Stimulated activated CD8-positive, alpha-beta memory T cell treated with anti-CD3 and anti-CD28 coated beads, Interleukin-2, amount 100 ng/mL, for 1 hour (primary cell): ENCODE measurements around the gene GMPPB.

ENCODE experiments used
- DNase-seq, 2 donors: peaks; one replicate each; pipeline ENCODE4 v3.0.0-alpha.2; 2020; ENCODE audit warnings: low read depth in 2 of 2

The GMPPB gene

DNA sequence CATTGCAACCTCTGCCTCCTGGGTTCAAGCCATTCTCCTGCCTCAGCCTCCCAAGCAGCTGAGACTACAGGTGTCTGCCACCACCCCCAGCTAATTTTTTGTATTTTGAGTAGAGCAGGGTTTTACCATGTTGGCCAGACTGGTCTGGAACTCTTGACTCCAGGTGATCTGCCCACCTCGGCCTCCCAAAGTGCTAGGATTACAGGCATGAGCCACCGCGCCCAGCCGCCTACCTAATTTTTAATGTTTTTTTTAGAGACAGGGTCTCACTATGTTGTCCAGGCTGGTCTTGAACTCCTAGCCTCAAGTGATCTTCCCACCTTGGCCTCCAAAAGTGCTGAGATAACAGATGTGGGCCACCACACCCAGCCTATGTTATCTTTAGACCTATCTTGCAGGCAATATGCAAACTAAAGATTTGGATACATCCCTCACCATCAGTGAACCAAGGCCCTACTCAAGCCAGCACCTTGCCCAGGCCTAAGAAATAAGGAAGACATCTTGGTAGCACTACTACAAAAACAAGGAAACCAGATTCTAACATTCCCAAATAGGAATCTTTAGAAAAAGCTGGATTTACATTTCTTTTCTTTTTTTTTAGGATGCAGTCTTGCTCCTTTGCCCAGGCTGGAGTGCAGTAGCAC, 6.3 kb upstream of the GMPPB start:
- DNase-seq = no peak

DNA sequence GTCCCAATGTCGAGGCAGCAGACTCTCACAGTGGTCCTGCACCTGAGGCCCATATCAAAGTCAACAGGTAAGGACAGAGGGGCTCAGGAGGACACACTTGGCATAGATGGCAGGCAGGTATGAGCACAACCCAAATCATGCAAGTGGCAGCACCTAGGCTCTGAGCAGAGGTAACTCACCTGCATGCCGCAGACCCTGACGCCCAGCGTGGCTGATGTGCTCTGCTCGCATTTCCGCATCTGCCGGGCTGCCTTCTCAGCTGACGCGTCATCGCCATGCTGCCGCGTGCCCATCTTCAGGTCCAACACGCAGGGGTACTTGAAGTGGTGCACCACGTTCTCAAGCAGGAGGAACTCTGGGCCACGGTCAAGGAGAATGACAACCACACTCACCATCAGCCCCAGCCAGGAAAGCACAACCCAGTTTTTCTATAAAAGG, 4.2 kb upstream of the GMPPB start:
- DNase-seq = no peak

DNA sequence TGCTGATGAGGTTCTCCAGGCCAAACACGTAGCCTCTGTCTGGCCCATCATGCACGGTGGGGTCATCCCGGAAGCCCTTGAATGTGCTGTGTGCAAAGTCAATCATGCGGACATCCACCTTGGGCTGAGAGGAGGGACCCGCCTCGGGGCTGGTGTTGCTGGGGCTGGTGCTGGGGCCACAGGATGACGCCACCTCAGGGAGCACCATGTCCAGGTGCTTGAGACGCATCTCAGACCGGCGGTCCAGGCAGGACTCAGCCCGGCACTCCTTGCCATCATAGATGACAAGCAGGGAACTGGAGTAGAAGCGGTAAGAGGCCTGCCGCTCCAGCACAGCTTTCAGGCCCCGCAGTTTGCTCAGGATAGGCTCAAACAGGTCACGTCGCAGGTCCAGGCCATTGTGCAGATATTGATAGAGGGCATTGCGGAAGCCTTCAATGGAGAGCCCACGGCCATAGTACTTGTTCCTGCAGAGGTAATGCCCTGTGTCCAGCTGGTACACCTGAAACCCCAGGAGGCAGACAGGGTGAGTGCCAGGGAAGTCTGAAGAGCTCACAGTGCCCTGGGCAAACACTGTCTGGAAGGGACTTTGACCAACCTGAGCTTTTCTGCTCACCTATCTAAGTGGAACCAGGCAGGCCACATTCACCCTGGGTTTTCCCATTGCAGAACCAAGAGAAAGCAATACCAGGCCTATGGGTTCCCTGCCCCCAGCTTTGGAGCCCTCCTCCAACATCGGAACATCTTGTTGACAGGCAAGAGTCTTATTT, 3.6 kb upstream of the GMPPB start:
- no peak for DNase-seq

GRCh38 chr3:49725906-49726681, 2.3 kb upstream of the GMPPB start:
- DNase-seq = no peak

DNA sequence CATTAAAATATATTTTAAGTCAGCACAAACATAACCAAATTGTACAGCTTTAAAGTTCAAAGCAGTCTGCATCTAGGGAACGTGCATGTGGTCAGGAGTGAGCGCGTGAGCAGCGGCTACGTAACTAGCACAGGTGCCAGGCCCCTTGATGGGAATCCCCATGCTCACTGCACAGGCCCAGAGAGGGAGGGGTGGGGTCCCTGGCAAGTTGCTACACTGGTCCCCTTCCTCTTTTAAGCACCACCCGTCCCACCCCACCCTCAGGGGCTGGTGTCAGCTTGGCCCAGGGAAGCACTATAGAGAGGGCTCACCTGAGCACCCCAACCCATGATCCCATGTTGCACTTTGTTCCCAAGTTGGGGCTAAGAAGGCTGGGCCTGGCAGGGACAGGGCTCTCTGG, 835 bp upstream of the GMPPB start:
- no peak for DNase-seq

DNA sequence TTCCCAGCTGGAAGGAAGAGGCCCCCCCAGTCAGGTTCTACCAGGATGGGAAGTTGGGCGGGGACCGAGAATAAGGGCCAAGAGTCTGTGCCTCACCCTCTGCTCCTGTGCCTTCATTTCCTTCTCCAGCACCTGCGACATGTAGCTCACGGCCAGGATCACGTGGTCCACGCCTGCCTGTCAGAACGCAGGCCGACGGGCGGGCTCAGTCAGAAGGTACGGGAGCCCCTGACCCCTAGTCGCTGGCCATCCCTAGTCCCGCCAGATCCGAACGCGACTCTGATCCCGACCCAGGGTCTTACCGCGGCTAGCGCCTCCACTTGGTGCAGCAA, 489 bp downstream of the GMPPB start:
- DNase-seq = no peak

GRCh38 chr3:49722896-49723295, 855 bp downstream of the GMPPB start:
- DNase-seq = no peak

DNA sequence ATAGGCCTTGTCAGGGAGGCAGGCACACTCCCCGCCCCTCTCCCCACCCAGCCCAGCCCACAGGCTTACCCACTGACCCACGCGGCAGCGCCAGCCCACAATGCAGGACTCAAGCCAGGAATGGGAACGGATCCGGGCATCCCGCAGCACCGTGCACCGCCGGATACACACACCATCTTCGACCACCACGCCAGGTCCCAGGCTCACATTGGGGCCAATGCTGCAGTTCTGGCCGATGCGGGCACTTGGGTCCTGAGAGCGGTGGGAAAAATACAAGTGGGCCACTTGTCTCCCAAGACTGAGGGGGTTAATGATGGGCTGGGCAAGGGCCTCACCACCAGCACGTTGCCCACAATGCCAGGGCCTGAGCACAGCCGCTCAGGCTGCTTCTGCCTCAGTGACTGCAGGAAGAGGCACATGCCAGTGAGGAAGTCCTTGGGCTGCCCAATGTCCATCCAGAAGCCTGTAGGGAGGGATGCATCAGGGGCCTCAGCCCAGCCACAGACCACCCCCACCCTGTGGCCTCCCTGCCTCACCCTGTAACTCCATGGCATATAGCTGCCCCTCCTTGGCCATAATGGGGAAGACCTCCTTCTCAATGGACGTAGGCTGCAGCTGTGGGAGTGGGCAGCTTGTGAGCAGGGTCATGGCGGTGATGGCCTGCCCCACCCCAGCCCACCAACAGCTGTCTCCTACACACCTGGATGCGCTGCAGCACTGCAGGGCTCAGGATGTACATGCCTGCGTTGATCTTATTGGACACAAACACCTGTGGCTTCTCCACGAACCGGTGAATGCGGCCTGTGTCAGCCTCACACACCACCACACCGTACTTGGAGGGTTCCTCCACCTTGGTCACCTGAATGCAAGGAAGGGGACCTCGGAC, 1.6 kb downstream of the GMPPB start:
- DNase-seq = no peak

DNA sequence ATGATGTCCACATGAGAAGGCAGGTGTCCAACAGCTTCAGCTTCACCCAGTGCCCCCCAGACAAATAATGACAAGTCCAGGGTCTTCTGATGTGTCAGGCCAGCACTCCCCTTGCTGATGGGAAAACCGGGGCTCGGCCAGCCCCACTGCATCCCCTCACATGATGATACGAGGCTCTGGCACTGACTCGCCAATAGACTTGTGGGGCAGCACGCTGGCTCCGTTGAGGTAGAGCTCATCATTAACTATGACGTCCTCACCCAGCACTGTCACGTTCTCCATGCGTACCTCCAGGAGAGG, 2.2 kb downstream of the GMPPB start:
- DNase-seq = no peak

GRCh38 chr3:49720855-49721595, 2.7 kb downstream of the GMPPB start:
- DNase-seq = no peak

DNA sequence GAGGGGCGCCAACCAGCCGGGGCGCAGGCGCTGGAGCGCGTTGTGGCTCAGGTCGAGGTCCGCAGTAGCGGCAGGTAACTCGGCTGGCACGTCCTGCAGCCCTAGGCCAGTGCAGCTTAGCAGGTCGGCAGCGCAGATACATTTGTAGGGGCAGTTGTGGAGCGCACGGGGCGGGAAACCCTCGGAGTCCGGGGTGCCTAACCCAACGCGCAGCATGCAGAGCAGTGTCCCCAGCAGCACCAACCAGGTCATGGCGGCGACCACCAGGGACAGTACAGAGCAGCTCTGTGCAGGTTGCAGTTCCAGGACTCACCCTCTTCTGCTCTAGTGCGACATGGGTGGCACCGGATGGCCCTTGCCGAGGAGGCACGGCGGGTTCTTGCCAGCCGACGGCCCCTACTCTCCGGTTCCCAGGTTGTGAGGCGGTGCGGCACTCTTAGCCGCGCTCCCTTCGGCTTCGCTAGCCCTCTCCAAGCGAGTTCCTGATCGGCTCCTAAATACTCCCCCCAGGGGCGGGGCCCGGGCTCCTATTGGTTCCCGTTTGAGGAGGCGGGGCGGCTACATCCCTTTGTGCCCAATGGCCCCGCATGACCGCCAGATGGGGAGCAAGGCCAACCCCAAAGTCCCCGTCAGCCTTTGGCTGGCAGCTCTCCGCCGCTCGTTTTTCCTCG, 4.4 kb downstream of the GMPPB start, which contains the start of gene AMIGO3:
AMIGO3 (minus strand) TSS at position 471 of the 671 bp plus-strand sequence; CDS start at position 252, 219 bp downstream.
- DNase-seq = peak; percentile 77 to 84

DNA sequence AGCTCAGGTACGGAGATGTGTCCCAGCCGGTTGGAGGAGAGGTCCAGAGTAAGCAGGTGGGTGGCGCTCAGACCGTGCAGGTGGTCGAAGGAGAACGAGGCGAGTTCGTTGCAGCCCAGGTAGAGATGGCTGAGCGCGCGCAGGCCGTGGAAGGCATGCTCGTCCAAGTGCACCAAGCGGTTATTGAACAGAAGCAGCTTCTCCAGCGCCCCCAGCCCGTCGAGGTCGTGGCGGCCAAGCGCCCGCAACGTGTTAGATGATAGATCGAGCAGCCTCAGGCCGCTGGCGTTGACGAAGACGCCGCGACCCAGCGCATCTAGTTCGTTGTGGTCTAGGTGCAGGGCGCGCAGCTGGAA, 4.9 kb downstream of the GMPPB start:
- DNase-seq = no peak

DNA sequence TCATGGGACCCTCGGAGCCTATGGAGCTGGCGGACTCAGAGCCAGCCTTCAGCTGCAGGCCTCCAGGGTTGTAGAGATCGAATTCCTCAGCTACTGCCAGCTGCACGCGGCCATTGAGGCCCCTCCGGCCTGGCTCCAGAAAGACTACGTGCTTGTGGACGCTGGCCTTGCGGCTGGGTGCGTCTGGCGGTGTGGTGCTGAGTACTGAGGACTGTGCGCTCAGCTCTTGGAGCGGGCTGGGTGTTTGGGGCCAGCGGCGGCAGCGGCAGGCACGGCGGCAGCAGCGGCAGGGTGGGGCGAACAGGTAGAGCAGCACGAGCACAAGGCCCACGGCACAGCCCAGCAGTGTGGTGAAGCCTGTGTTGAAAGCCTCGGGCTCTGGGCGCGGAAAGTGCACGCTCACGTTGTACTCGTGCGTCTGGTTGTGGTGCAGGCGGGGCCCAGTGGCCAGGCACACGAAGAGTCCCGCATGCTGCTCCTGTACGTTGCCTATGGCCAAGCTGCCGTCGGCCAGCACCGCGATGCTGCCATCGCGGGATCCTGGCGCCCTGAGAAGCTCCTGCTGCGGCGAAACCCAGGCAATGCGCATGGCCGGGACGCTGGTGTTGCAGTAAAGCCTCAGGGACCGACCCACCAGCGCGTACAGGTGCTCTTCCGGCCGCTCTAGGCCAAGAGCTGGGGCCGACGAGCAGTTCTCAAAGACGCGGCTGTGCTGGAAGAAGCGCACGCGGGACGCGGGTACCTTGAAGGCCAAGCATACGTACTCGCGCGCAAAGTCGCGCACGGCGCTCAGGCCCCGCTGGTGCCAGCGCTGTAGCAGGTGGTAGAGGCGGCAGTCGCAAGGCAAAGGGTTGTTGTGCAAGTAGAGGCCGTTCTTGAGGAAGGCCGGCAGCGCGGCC, 5.5 kb downstream of the GMPPB start:
- no peak for DNase-seq

GRCh38 chr3:49717211-49717958, 6.4 kb downstream of the GMPPB start:
- no peak for DNase-seq

DNA sequence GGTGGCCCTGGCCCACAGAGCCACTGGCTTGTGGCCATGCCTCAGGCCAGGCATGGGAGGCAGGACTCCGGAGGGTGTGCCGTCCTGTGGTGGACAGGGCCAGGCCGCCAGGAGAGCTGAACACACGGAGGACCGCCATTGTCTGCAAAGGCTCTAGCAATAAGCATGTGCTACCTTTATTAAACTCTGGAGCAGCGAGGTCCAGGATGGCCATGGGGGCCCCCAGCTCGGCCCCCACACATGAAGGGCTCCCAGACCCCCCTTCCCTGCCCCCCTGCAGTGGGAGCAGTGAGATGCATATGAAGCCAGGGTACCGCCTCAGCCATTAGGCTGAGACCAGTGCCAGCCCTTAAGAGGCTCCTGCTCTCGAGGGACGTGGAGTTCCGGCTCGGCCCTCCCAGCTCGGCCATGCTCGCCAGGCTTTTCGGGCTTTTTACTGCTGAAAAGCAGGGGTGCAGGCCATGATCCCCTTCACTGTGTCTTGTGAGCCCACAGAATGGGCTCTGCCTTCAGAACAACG, 7.0 kb downstream of the GMPPB start:
- no peak for DNase-seq

DNA sequence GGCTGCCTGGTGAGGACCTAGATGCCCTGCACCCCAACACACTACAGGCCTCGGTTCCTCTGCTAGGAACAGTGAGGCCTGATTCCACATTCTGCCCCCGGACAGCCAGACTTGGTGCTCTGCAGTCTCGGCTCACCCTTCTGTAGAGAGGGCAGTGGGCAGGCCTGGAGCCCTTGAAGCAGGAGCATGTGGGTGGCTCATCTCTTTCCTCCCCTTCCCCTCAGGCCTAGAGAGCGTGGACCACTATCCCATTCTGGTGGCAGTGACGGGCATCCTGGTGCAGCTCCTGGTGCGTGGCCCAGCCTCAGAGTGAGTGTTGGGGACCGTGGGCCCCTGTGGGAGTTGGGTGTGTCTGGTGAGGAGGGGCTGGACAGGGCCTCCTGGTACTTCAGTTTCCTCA, 7.6 kb downstream of the GMPPB start:
- DNase-seq = no peak

GRCh38 chr3:49715611-49716121, 8.1 kb downstream of the GMPPB start:
- DNase-seq = no peak

DNA sequence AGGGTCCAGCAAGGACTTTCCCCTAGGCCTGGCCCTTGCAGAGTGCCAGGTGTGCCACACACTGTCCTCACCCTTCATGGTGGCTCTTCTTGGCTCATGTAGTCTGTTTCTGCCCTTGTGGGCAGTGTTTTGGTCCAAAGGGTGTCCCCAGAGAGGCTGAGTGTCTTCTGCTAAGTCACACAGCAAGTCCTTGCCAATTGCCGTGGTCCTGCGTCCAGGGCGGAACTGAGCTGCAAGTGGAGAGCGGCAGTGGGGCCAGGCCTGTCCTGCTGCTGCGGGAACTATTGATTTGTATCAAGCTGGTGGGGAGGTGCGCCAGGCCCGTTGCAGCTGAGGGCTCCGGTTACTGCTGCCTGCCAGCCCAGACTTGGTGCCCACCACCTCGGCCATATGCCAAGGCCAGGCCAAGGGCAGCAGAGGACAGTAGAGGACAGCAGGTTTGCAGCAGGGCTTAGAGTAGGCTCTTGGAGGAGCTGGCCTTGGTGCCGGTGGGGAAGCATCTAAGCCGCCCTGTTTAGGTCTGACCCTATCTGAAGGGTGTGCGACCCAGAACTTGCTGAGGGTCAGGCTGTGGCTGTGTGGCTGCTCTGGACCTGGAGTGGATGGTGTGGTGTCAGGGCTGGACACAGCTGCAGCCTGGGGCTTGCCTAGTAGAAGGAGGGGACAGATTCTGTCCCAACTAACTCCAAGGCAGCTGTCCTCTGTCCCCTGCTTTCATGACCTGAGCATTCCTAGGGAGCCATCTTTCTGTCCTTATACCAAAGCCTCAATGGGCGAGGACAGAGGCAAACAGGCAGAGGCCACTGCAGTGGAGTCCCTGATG, 8.8 kb downstream of the GMPPB start:
- DNase-seq = no peak
